ENCODE data around the gene ELF1. TPM values are rescaled to one million over a fixed set of nuclear protein-coding genes. Genes with fewer than 3 reads are reported as not detected.
"Not testable (repeated sequence)": the region's sequence is repeated elsewhere in the genome, so short reads cannot be mapped to it uniquely, and the experiment has no call there.

ELF1 gene
- total RNA-seq, 1 experiment from 2014 or later = 18.7 TPM

- Mint-ChIP-seq H3K9me3 (peaks cover 10% of the 10 kb centered on the region), H3K27me3 (ENCODE audit: low read depth) (no peaks in the 10 kb centered on the region), H3K4me1 (no peaks in the 10 kb centered on the region), H3K36me3 (peaks cover 3% of the 10 kb centered on the region), H3K27ac (no peak overlapping the region), H3K4me3 (no peak overlapping the region)
- ATAC-seq = no peak
- ChIA-PET POLR2A (interaction anchor here (0.7 to 1.0 kb wide), 2 partner anchors 32 to 144 kb away, joined by 3 to 5 read pairs; no protein-coding TSS in a partner anchor), CTCF (interaction anchor here (0.6 to 0.9 kb wide), 2 partner anchors 26 to 76 kb away, joined by 3 to 5 read pairs; no protein-coding TSS in a partner anchor)
- DNase-seq (ENCODE audit: low spot score) = no peak
- TF ChIP-seq, protein P1, sequence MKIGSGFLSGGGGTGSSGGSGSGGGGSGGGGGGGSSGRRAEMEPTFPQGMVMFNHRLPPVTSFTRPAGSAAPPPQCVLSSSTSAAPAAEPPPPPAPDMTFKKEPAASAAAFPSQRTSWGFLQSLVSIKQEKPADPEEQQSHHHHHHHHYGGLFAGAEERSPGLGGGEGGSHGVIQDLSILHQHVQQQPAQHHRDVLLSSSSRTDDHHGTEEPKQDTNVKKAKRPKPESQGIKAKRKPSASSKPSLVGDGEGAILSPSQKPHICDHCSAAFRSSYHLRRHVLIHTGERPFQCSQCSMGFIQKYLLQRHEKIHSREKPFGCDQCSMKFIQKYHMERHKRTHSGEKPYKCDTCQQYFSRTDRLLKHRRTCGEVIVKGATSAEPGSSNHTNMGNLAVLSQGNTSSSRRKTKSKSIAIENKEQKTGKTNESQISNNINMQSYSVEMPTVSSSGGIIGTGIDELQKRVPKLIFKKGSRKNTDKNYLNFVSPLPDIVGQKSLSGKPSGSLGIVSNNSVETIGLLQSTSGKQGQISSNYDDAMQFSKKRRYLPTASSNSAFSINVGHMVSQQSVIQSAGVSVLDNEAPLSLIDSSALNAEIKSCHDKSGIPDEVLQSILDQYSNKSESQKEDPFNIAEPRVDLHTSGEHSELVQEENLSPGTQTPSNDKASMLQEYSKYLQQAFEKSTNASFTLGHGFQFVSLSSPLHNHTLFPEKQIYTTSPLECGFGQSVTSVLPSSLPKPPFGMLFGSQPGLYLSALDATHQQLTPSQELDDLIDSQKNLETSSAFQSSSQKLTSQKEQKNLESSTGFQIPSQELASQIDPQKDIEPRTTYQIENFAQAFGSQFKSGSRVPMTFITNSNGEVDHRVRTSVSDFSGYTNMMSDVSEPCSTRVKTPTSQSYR (CRISPR knock-in tag; IDR thresholded peaks at IDR 0.05) = no peak
- TF ChIP-seq ETV6 (CRISPR knock-in tag; IDR thresholded peaks at IDR 0.05) = no peak
- no peak for TF ChIP-seq NR2C2 (CRISPR knock-in tag; IDR thresholded peaks at IDR 0.05)
- no peak for TF ChIP-seq NFYB (CRISPR knock-in tag; conservative IDR thresholded peaks at IDR 0.05; ENCODE audit: low read depth)
- no peak for TF ChIP-seq CDX4 (CRISPR knock-in tag; IDR thresholded peaks at IDR 0.05; ENCODE audit: borderline replicate concordance)
- TF ChIP-seq USF1 (CRISPR knock-in tag; IDR thresholded peaks at IDR 0.05) = no peak
- no peak for TF ChIP-seq CREM (CRISPR knock-in tag; IDR thresholded peaks at IDR 0.05)
- TF ChIP-seq CREB1 (CRISPR knock-in tag; IDR thresholded peaks at IDR 0.05) = no peak
- no peak for TF ChIP-seq NR3C1 (CRISPR knock-in tag; conservative IDR thresholded peaks at IDR 0.05; ENCODE audit: low read depth)
- no peak for TF ChIP-seq ZNF263 (CRISPR knock-in tag; IDR thresholded peaks at IDR 0.05; ENCODE audit: low read depth)
- TF ChIP-seq ZNF317 (CRISPR knock-in tag; IDR thresholded peaks at IDR 0.05; ENCODE audit: borderline replicate concordance, low read depth) = no peak
- TF ChIP-seq NFATC4 (CRISPR knock-in tag; IDR thresholded peaks at IDR 0.05) = no peak
- TF ChIP-seq EMX1 (CRISPR knock-in tag; IDR thresholded peaks at IDR 0.05) = no peak
- TF ChIP-seq, protein P2, sequence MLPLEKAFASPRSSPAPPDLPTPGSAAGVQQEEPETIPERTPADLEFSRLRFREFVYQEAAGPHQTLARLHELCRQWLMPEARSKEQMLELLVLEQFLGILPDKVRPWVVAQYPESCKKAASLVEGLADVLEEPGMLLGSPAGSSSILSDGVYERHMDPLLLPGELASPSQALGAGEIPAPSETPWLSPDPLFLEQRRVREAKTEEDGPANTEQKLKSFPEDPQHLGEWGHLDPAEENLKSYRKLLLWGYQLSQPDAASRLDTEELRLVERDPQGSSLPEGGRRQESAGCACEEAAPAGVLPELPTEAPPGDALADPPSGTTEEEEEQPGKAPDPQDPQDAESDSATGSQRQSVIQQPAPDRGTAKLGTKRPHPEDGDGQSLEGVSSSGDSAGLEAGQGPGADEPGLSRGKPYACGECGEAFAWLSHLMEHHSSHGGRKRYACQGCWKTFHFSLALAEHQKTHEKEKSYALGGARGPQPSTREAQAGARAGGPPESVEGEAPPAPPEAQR (CRISPR knock-in tag; IDR thresholded peaks at IDR 0.05) = no peak
- TF ChIP-seq SMAD3 (CRISPR knock-in tag; IDR thresholded peaks at IDR 0.05; ENCODE audit: borderline replicate concordance) = no peak
- TF ChIP-seq MAX (CRISPR knock-in tag; IDR thresholded peaks at IDR 0.05) = no peak
- TF ChIP-seq ZNF232 (CRISPR knock-in tag; IDR thresholded peaks at IDR 0.05) = no peak
- no peak for TF ChIP-seq FOXK1 (CRISPR knock-in tag; IDR thresholded peaks at IDR 0.05)
These were observed 123.6 kb downstream of the ELF1 start for GRCh38 chr13:40895227-40896184.

DNA sequence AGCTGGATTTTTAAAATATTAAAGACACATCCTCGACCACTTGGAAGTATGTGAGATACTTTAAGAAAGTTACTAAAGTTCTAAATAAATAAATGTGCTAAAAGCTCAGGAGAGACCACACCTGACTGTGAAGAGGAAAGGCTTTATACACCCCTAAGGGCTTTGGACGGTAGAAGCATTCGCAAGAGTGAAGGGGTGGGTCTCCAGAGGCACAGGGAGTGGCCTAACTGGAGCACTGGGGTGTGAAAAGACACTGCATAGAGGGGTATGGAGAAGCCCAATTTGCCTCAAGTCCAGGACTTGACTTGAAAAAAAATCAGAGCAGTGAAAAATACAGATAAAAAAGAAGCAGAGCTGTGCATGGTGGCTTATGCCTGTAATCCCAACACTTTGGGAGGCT, 125.5 kb downstream of the ELF1 start:
- ATAC-seq; H3K27me3 Mint-ChIP-seq (ENCODE audit: low read depth); H3K36me3 Mint-ChIP-seq; DNase-seq (ENCODE audit: low spot score); H3K4me1 Mint-ChIP-seq; POLR2A ChIA-PET; H3K27ac Mint-ChIP-seq; H3K4me3 Mint-ChIP-seq; CTCF ChIA-PET: not testable (repeated sequence)
- peaks cover 10% of the 10 kb centered on the region for H3K9me3 Mint-ChIP-seq

All from WTC11 (cell line).